SKM-1 (cell line): ENCODE data around the gene MUC4.
"Not testable (repeated sequence)": the region's sequence is repeated elsewhere in the genome, so short reads cannot be mapped to it uniquely, and the experiment has no call there.

Experiments used
- DNase-seq: peaks from one replicate; lab custom pipeline; 2025; ENCODE audit not compliant: unreplicated experiment; lab: John Stamatoyannopoulos, UW

The MUC4 gene

GRCh38 chr3:195748661-195749060, 63.1 kb downstream of the MUC4 start:
- DNase-seq, result no peak

GRCh38 chr3:195746751-195747150, 65.0 kb downstream of the MUC4 start:
- no peak for DNase-seq

GRCh38 chr3:195746346-195746745, 65.4 kb downstream of the MUC4 start:
- no peak for DNase-seq

DNA sequence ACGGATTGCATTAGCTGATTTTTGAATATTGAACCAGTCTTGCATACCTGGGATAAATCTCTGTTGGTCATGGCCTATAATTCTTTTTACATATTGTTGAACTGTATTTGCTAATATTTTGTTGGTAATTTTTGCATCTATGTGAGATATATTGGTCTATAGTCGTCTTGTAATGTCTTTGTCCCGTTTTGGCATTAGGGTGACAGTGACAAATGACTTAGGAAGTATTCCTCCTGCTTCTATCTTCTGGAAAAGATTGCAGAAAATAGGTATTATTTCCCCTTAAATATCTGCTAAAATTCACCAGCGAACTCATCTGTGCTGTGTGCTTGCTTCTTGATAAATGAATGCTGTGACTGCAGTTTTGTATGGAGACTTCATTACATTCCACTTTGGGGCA, 67.3 kb downstream of the MUC4 start:
- no peak for DNase-seq

GRCh38 chr3:195739561-195740111, 72.1 kb downstream of the MUC4 start:
- DNase-seq, result no peak

- DNase-seq, result no peak
Observed at GRCh38 chr3:195738274-195739044, 73.3 kb downstream of the MUC4 start.

GRCh38 chr3:195737782-195738181, 73.9 kb downstream of the MUC4 start:
- DNase-seq, result not testable (repeated sequence)

- no peak for DNase-seq
Observed at GRCh38 chr3:195736866-195737490, 74.8 kb downstream of the MUC4 start.

GRCh38 chr3:195735036-195735695, 76.6 kb downstream of the MUC4 start:
- no peak for DNase-seq

DNA sequence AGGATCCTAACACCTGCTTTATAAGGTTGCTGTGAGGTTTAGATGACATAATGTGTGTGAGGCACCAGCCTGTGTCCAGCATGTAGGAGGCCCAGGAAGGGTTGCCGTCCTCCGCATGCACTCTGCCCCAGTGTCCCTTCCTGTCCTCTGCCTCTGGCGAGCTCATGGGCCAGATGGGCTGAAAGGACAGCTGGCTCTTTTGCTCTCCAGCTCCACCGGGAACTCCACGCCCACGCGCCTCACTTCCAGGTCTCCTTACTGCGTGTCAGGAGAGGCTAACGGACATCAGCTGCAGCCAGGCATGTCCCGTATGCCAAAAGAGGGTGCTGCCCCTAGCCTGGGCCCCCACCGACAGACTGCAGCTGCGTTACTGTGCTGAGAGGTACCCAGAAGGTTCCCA, 78.8 kb downstream of the MUC4 start:
- DNase-seq, result no peak

- no peak for DNase-seq
Observed at GRCh38 chr3:195731356-195731905, 80.3 kb downstream of the MUC4 start.

DNA sequence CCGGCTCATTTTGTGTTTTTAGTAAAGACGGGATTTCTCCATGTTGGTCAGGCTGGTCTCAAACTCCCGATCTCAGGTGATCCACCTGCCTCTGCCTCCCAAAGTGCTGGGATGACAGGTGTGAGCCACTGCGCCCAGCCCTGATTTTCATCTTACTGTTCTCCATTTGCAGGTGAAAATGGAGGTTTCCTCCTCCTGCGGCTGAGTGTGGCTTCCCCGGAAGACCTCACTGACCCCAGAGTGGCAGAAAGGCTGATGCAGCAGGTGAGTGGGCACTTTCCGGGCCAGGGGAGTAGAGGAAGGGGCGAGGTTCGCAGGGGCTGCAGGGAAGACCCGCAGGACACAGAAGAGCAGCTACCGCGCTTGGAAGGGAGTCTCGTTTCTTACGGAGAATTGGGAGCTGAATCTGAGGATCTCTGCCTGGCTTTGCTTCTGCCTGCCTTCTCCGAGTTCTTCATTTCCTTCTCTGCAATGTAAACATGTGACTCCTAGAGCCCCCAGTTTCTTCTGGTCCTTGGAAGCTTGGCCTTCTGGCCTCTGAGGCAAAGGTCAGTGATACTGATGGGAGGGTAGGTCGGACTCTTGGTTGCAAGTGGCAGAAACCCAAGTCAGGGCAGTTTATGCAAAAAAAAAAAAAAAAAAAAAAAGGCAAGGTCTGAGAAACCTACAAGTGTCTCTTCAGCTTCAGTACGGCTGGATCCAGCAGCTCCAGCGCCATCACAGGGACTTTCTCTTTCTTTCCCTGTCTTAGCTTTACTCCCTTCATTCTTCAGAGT, 82.1 kb downstream of the MUC4 start:
- DNase-seq, result no peak

GRCh38 chr3:195728789-195729188, 82.9 kb downstream of the MUC4 start:
- DNase-seq, result not testable (repeated sequence)

- DNase-seq, result no peak
Observed at GRCh38 chr3:195727606-195728195, 84.0 kb downstream of the MUC4 start.

DNA sequence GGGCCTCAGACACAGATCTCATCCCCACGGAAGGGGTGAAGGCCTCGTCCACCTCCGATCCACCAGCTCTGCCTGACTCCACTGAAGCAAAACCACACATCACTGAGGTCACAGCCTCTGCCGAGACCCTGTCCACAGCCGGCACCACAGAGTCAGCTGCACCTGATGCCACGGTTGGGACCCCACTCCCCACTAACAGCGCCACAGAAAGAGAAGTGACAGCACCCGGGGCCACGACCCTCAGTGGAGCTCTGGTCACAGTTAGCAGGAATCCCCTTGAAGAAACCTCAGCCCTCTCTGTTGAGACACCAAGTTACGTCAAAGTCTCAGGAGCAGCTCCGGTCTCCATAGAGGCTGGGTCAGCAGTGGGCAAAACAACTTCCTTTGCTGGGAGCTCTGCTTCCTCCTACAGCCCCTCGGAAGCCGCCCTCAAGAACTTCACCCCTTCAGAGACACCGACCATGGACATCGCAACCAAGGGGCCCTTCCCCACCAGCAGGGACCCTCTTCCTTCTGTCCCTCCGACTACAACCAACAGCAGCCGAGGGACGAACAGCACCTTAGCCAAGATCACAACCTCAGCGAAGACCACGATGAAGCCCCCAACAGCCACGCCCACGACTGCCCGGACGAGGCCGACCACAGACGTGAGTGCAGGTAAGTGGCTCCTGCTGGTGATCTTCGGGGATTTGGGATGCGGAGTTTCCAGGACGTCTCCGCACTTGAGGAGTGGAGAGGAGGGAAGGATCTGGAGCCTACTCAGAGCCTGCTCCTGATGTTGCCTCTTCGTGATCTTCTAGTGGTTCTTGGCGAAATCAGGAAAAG, 85.6 kb downstream of the MUC4 start:
- not testable (repeated sequence) for DNase-seq

- DNase-seq, result not testable (repeated sequence)
Observed at GRCh38 chr3:195724363-195724762, 87.4 kb downstream of the MUC4 start.

GRCh38 chr3:195722996-195723345, 88.8 kb downstream of the MUC4 start:
- DNase-seq, result not testable (repeated sequence)

DNA sequence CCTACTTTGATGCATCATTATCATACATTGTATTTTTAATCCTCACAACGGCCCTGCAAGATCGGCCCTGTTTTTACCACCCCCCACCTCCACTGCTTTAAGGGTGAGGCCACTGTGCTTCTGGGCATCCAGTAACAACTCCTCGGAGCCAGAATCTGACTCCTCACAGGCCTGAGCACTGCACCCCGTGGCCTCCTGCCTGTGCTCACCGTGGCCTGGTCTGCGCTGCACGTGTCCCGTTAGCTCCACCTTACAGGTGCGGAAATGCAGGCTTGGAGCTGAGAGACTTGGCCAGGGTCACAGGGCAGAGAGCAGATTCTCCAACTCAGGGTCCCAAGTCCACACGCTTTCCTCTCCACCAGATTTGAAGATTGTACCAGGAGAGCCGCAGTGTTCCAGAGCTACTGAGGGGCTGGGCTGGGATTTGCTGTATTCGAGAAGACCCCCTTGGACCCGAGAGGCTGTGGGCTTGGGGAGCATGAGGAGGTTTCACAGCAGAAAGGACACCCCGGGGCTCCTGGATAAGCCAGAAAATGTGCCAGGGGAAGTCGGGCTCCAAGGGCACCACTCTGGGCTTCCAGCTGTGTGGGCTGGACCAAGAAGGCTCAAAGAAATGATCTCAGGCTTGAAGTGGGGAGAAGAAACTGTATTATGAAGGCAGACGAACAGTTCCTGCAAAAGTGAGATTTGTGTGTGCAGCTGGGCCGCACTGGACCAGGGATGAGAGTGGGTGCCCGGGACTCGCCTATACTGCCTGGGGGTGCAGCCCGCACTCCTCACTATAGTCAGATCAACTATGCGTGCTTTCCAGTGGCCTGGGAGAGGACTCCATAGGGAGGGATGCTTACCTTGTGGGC, 89.4 kb downstream of the MUC4 start:
- DNase-seq, result not testable (repeated sequence)
